GM12878 (cell line): ENCODE results near the gene RBM15. TPM values are rescaled to one million over a fixed set of nuclear protein-coding genes. Genes with fewer than 3 reads are reported as not detected.

ENCODE experiments used
- ATAC-seq: fragments of 200-7000 bp; cut with Tn5 transposase; 3 replicates; pipeline ENCODE4 v1.9.1; 2020; ENCODE audit warnings: mild to moderate bottlenecking, moderate library complexity
- BruUV-seq: library from RNA; stranded (reverse); fragments of 400-500 nt; replicated peaks from 2 replicates; lab custom pipeline; 2021; lab: Mats Ljungman, UMichigan
- CTCF ChIA-PET: fragments of 300-600 bp; sonication (Branson Sonifier 250); formaldehyde crosslinking; extraction: SDS; loops from one replicate; lab custom pipeline; 2021; ENCODE audit warnings: inconsistent platforms; lab: Yijun Ruan, JAX
- POLR2A ChIA-PET: fragments of 350-600 bp; formaldehyde crosslinking; extraction: SDS; loops from one replicate; lab custom pipeline; 2021; ENCODE audit warnings: inconsistent platforms; lab: Charles Lee
- RAD21 ChIA-PET: fragments of 300-600 bp; sonication (Branson Sonifier 250); formaldehyde crosslinking; loops from one replicate; lab custom pipeline; 2023; ENCODE audit warnings: antibody characterized with exemption; ENCODE audit not compliant: unreplicated experiment; lab: Charles Lee
- SMC1A ChIA-PET: fragments of 300-600 bp; sonication (Branson Sonifier 250); formaldehyde crosslinking; loops from one replicate; lab custom pipeline; 2023; ENCODE audit not compliant: unreplicated experiment, uncharacterized antibody; lab: Charles Lee
- DNase-seq: peaks from one replicate; pipeline ENCODE4 v3.0.0-alpha.2; 2011; ENCODE audit warnings: low read depth, low spot score
- FAIRE-seq: peaks from 3 replicates; lab custom pipeline; 2011; peaks lifted over from hg19 to GRCh38; lab: Jason Lieb, UNC
- H2AFZ ChIP-seq: 2 replicates; pipeline ENCODE4 v1.6.0; 2011; ENCODE audit warnings: low read depth, low read length, control low read depth; ENCODE audit not compliant: control insufficient read depth
- H3K27ac ChIP-seq: 2 replicates; pipeline ENCODE4 v1.5.1; 2011; ENCODE audit warnings: control low read depth; ENCODE audit not compliant: control insufficient read depth, insufficient read depth
- H3K27me3 ChIP-seq, 2 experiments: replicated peaks in 1 of 2; 2 replicates each; pipeline versions ENCODE4 v1.6.0 to v1.6.1; 2011; ENCODE audit warnings: low read length in 1 of 2; ENCODE audit not compliant: control insufficient read depth in 2 of 2, insufficient read depth in 2 of 2
- H3K36me3 ChIP-seq, 2 experiments: 2 replicates each; pipeline ENCODE4 v1.5.1; 2011; ENCODE audit warnings: low read length in 1 of 2; ENCODE audit not compliant: control insufficient read depth in 2 of 2, insufficient read depth in 2 of 2
- H3K4me1 ChIP-seq: 2 replicates; pipeline ENCODE4 v1.6.1; 2011; ENCODE audit warnings: mild to moderate bottlenecking, low read length, moderate library complexity, mixed read lengths; ENCODE audit not compliant: control insufficient read depth, insufficient read depth
- H3K4me2 ChIP-seq: 2 replicates; pipeline ENCODE4 v1.6.0; 2011; ENCODE audit warnings: control low read depth; ENCODE audit not compliant: control insufficient read depth, insufficient read depth
- H3K4me3 ChIP-seq: fragments of 200-600 bp; sonication (generic); 2 replicates; pipeline ENCODE4 v1.5.1; 2016
- H3K79me2 ChIP-seq: 2 replicates; pipeline ENCODE4 v1.6.0; 2011; ENCODE audit warnings: low read length; ENCODE audit not compliant: control insufficient read depth, insufficient read depth
- H3K9ac ChIP-seq: 2 replicates; pipeline ENCODE4 v1.8.0; 2011; ENCODE audit warnings: low read length, control low read depth, mixed read lengths; ENCODE audit not compliant: control insufficient read depth, insufficient read depth
- H3K9me3 ChIP-seq: replicated peaks from 3 replicates; pipeline ENCODE4 v1.5.1; 2011; ENCODE audit warnings: mild to moderate bottlenecking, low read length; ENCODE audit not compliant: control insufficient read depth, insufficient read depth
- H4K20me1 ChIP-seq: 2 replicates; pipeline ENCODE4 v1.6.0; 2011; ENCODE audit not compliant: control insufficient read depth, insufficient read depth
- HDAC6 ChIP-seq: fragments of 200-600 bp; sonication (generic); IDR thresholded peaks from one replicate; pipeline ENCODE4 v1.8.0; 2017; ENCODE audit warnings: antibody characterized with exemption; ENCODE audit not compliant: unreplicated experiment
- LARP7 ChIP-seq: fragments of 450-650 bp; IDR thresholded peaks from 2 replicates; pipeline ENCODE4 v1.6.1; 2017; ENCODE audit warnings: mild to moderate bottlenecking
- POLR2A ChIP-seq: IDR thresholded peaks from 2 replicates; pipeline ENCODE4 v1.6.1; 2011; ENCODE audit warnings: low read depth, mild to moderate bottlenecking, low read length
- ZNF384 ChIP-seq: IDR thresholded peaks from 2 replicates; pipeline ENCODE4 v1.6.1; 2012; ENCODE audit warnings: low read depth, mild to moderate bottlenecking, low read length, improper control_type of control experiment, borderline replicate concordance
- WGBS: methylation state at CpG from one replicate; pipeline ENCODE4 v1.1.6; 2016; ENCODE audit warnings: low lambda C conversion rate; ENCODE audit not compliant: insufficient replicate concordance, insufficient coverage; ENCODE audit errors: missing lambda C conversion rate; 5-methylcytosine and 5-hydroxymethylcytosine counted together
- in situ Hi-C: fragments of 300-500 bp; cut with MboI; formaldehyde crosslinking; loops from 9 replicates; pipeline ENCODE4 v1.14.3; 2018; ENCODE audit warnings: mixed read lengths
- intact Hi-C: fragments of 100-400 bp; cut with micrococcal nuclease; formaldehyde crosslinking; loops from one replicate; pipeline ENCODE4 v1.14.2; 2022; ENCODE audit not compliant: unreplicated experiment
- polyA plus RNA-seq, 11 experiments: library from polyadenylated mRNA; depleted of rRNA in 4 of 11; unstranded in 6 of 11; stranded (reverse) in 5 of 11; fragments of >200 nt; fragmentation: Nextera tagmentation in 4 of 11; fragmentation: Illumina TruSeq in 1 of 11; extraction: Ambion mirVana in 4 of 11; extraction: Trizol in 1 of 11; gene quantifications; 1 replicate in 1 of 11; 2 replicates in 10 of 11; pipeline versions ENCODE4 v1.2.1 to v1.2.3, GENCODE V29; 2011 to 2016; ENCODE audit warnings: inconsistent platforms in 2 of 11, missing spikeins in 2 of 11, low read depth in 1 of 11
- total RNA-seq, 4 experiments: library from RNA; depleted of rRNA in 3 of 4; stranded (reverse); fragments of >200 nt in 3 of 4; fragmentation: Illumina TruSeq in 1 of 4; extraction: Trizol in 1 of 4; gene quantifications; 2 replicates each; pipeline versions ENCODE4 v1.2.1 to v1.2.3, GENCODE V29; 2013 to 2021

The RBM15 gene
- total and polyA plus RNA-seq, 10 of the 15 experiments (the other 5 are each of a cell fraction or from before 2014, with no cell fraction given) = 3.1 to 63.2 (median 26.7) TPM

DNA sequence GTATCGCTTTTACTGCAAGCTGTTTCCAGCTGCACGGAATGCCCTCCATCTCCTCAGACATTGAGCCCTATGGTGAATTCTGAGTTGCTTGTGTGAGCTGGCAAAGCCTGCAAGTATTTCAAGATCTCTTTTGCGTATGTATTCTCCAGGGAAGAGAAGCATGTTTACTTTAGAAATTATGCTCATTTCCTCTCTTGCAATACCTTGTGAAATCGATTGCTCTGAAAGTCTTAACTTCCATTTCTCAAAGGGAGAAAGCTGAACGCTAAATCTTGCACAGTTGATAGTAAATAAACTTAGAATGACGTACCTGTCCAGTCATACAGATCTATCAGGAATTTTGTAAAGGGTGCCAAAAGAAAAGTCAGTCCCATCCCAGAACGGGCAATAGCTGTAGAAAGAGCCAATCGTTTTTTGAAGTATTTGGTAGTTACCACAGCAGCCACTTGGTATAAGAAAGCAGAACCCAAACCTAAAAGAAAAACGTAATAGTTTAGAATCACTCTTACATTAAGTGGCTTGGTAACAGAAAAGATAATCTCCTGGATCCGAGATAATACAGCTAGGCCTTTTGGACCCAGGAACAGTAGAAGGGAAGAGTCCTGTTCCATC lies 41.6 kb downstream of the RBM15 start:
- Histone ChIP-seq H2AFZ (no peak overlapping the region), H3K9me3 (no peaks in the 10 kb centered on the region), H3K4me1 (peaks cover 19% of the 10 kb centered on the region), H3K36me3 (peaks cover 0 to 6% of the 10 kb centered on the region in 2 experiments; a peak in 1 of 4 replicates), H3K4me3 (no peak overlapping the region), H3K4me2 (no peak overlapping the region), H4K20me1 (no peaks in the 10 kb centered on the region), H3K27me3 (no peaks in the 10 kb centered on the region), H3K79me2 (no peaks in the 10 kb centered on the region), H3K27ac (0 out of 2 replicates have a peak overlapping the region, but pooled peaks have one; percentile 15), H3K9ac (no peak overlapping the region)
- ChIA-PET POLR2A (no interaction called here), RAD21 (no interaction called here), SMC1A (interaction anchor here (2.0 to 5.0 kb wide), 3 partner anchors 14 to 43 kb away, joined by 4 to 37 read pairs (median 6); partner anchors contain the start of gene RBM15), CTCF (interaction anchor here (0.7 to 2.0 kb wide), 6 partner anchors 8 to 177 kb away, joined by 3 to 6 read pairs (median 3); no protein-coding TSS in a partner anchor)
- intact Hi-C loops (no loop called here), in situ Hi-C loops (no loop called here)
- no peak for DNase-seq
- ATAC-seq = no peak
- WGBS = 13% methylated on average over 9 of the region's 10 CpGs
- TF ChIP-seq LARP7 (no peak), POLR2A (no peak)
- FAIRE-seq = no peak
- no TSS peak for BruUV-seq

DNA sequence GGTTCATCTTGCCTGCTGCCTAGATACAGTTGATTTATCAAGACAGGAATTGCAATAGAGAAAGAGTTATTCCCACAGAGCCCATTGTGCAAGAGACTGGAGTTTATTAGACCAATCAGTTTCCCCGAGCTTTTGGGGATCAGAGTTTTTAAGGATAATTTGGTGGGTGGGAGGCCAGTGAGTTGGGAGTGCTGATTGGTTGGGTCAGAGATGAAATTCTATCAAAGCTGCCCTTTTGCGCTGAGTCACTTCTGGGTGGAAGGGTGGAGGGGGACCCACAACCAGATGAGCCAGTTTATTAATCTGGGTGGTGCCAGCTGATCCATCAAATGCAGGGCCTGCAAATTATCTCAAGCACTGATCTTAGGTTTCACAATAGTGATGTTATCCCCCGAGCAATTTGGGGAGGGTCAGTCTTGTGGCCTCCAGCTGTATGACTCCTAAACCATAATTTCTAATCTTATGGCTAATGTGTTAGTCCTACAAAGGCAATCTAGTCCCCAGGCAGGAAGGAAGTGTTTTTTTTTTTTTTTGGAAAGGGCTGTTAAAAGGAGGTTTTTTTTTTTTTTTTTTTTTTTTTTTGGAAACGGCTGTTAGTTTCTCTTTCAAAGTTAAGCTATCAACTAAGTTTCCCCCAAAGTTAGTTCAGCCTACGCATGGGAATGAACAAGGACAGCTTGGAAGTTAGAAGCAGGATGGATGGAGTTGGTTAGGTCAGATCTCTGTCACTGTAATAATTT lies 44.2 kb downstream of the RBM15 start:
- no peak for TF ChIP-seq HDAC6
- peak; percentile 40; the same call in 1 of the 2 replicates for TF ChIP-seq ZNF384
- Histone ChIP-seq H3K27me3 (no peaks in the 10 kb centered on the region), H3K4me3 (no peak overlapping the region), H2AFZ (peak overlapping the region; percentile 25; the same call in 1 of the 2 replicates), H3K9me3 (no peaks in the 10 kb centered on the region), H3K27ac (peak overlapping the region; percentile 69), H4K20me1 (no peaks in the 10 kb centered on the region), H3K9ac (no peak overlapping the region), H3K36me3 (no peaks in the 10 kb centered on the region), H3K4me1 (peaks cover 25% of the 10 kb centered on the region), H3K79me2 (no peaks in the 10 kb centered on the region), H3K4me2 (peak overlapping the region; percentile 91)
- ChIA-PET POLR2A (interaction anchor here (0.6 to 3.3 kb wide), 11 partner anchors 13 to 1629 kb away, joined by 3 to 28 read pairs (median 7); partner anchors contain the start of gene RBM15), CTCF (interaction anchor here (0.7 to 4.8 kb wide), 11 partner anchors 11 to 176 kb away, joined by 3 to 21 read pairs (median 5); partner anchors contain the start of gene RBM15), RAD21 (interaction anchor here (1.0 to 3.7 kb wide), 4 partner anchors 20 to 176 kb away, joined by 3 to 35 read pairs (median 16); partner anchors contain the start of gene RBM15), SMC1A (interaction anchor here (0.6 to 5.0 kb wide), 10 partner anchors 16 to 92 kb away, joined by 3 to 37 read pairs (median 5); partner anchors contain the start of genes LAMTOR5 and RBM15)
- intact Hi-C loops = no loop called here
- FAIRE-seq = no peak
- BruUV-seq = no TSS peak
- in situ Hi-C loops = no loop called here
- ATAC-seq = no peak
- WGBS = 75% methylated on average over 4 of the region's 5 CpGs
- no peak for DNase-seq
